Heart right ventricle (tissue), 16 donors: ENCODE data around the gene FXYD4. TPM values are rescaled to one million over a fixed set of nuclear protein-coding genes. Genes with fewer than 3 reads are reported as not detected.

Experiments used
- ATAC-seq, 8 donors: fragments of 200-7000 bp; cut with Tn5 transposase; one replicate each; pipeline ENCODE4 v1.9.1; 2020; ENCODE audit warnings: mild to moderate bottlenecking in 8 of 8, moderate library complexity in 8 of 8, moderate number of reproducible peaks in 1 of 8
- DNase-seq, 2 donors: peaks; one replicate each; pipeline ENCODE4 v3.0.0-alpha.2; 2020
- H3K27ac ChIP-seq, 10 donors: fragments of 200-600 bp; sonication (generic) in 2 of 10; one replicate each; pipeline versions ENCODE4 v1.5.0 to v1.8.0; 2020 to 2022; ENCODE audit warnings: mild to moderate bottlenecking in 3 of 10
- H3K27me3 ChIP-seq, 7 donors: fragments of 200-600 bp; one replicate each; pipeline ENCODE4 v1.8.0; 2021 to 2022; ENCODE audit warnings: mild to moderate bottlenecking in 2 of 7
- H3K36me3 ChIP-seq, 9 donors: fragments of 200-600 bp; sonication (generic) in 1 of 9; one replicate each; pipeline versions ENCODE4 v1.5.0 to v1.8.0; 2020 to 2022; ENCODE audit warnings: mild to moderate bottlenecking in 2 of 9
- H3K4me1 ChIP-seq, 9 donors: fragments of 200-600 bp; sonication (generic) in 1 of 9; one replicate each; pipeline versions ENCODE4 v1.5.0 to v1.8.0; 2020 to 2022; ENCODE audit warnings: mild to moderate bottlenecking in 4 of 9
- H3K4me3 ChIP-seq, 10 donors: fragments of 200-600 bp; sonication (generic) in 2 of 10; one replicate each; pipeline versions ENCODE4 v1.5.0 to v1.8.0; 2020 to 2022; ENCODE audit warnings: mild to moderate bottlenecking in 7 of 10, moderate library complexity in 2 of 10
- H3K9me3 ChIP-seq, 11 donors: fragments of 200-600 bp in 10 of 11; sonication (generic) in 2 of 11; one replicate each; pipeline versions ENCODE4 v1.5.0 to v1.8.0; 2013 to 2022; ENCODE audit warnings: mild to moderate bottlenecking in 2 of 11, control low read depth in 1 of 11, moderate library complexity in 1 of 11
- WGBS, 2 donors: extraction: QIAGEN DNeasy Blood & Tissue Kit; methylation state at CpG; one replicate each; pipeline ENCODE4 v1.1.7; 2013; ENCODE audit warnings: inconsistent platforms in 1 of 2; 5-methylcytosine and 5-hydroxymethylcytosine counted together
- intact Hi-C, 10 donors: fragments of 100-400 bp; cut with DNase I; formaldehyde crosslinking; loops; one replicate each; pipeline versions ENCODE4 v1.11.1 to v1.14.2; 2022
- polyA plus RNA-seq, 2 donors: library from polyadenylated mRNA; stranded (reverse); fragments of 200-250 nt; gene quantifications; one replicate each; pipeline ENCODE4 v1.2.3, GENCODE V29; 2013
- total RNA-seq, 10 donors: library from RNA; stranded (reverse); fragmentation: NEBNext Ultra II Directional in 3 of 10; extraction: Animal tissue kit (Norgen Biotek cat#: 25700) in 3 of 10; gene quantifications; one replicate each; pipeline versions ENCODE4 v1.2.1 to v1.2.4, GENCODE V29; 2021 to 2023
- TF ChIP-seq, protein P1 (sequence below), 9 donors: fragments of 200-600 bp; sonication (generic) in 2 of 9; IDR thresholded peaks; one replicate each; pipeline versions ENCODE4 v1.5.0 to v1.8.0; 2021 to 2022; ENCODE audit warnings: antibody characterized with exemption in 9 of 9, mild to moderate bottlenecking in 5 of 9, moderate library complexity in 1 of 9
- donor health status: Arrhythmogenic right ventricular cardiomyopathy.
- donor health status: ischemic (EF 13 %, LVEDD 7.1; RV severe dilation, severe dysfunction).
- donor health status: healthy with polysubstance abuse.
- donor health status: DM: no; HTN: yes; CAD: no.
- donor health status: DM: no; HTN: no; CAD: no.
- donor health status: ischemic (EF 25% LVEDD 6.9; RV normal size, moderate dysfunction).
- donor health status: ischemic (EF 25% LVEDD 5.7; RV mildly dilated, moderate dysfunction).
- donor health status: healthy.
- donor health status: DM: yes; HTN: yes; CAD: no.
- donor health status: Ischemic cardiomyopathy.
- donor health status: ischemic (EF 35%, LVEDD 5.7; RV mildly dilated, moderate dysfunction).
- donor health status: nonischemic (EF 11% LVEDD 7.7; RV severe dilation, severe dysfunction).
- donor health status: DM: yes; HTN: yes; CAD: no.
- donor health status: PGD.
- donor health status: ischemic (EF 29% LVEDD 5.4; RV normal size, mild dysfunction).
- donor health status: nonischemic (EF 23%, LVEDD 6.1; RV moderate dilation, normal function).

FXYD4 gene
- total and polyA plus RNA-seq, 12 donors: 0.42 to 1.5 TPM; not detected in 10

DNA sequence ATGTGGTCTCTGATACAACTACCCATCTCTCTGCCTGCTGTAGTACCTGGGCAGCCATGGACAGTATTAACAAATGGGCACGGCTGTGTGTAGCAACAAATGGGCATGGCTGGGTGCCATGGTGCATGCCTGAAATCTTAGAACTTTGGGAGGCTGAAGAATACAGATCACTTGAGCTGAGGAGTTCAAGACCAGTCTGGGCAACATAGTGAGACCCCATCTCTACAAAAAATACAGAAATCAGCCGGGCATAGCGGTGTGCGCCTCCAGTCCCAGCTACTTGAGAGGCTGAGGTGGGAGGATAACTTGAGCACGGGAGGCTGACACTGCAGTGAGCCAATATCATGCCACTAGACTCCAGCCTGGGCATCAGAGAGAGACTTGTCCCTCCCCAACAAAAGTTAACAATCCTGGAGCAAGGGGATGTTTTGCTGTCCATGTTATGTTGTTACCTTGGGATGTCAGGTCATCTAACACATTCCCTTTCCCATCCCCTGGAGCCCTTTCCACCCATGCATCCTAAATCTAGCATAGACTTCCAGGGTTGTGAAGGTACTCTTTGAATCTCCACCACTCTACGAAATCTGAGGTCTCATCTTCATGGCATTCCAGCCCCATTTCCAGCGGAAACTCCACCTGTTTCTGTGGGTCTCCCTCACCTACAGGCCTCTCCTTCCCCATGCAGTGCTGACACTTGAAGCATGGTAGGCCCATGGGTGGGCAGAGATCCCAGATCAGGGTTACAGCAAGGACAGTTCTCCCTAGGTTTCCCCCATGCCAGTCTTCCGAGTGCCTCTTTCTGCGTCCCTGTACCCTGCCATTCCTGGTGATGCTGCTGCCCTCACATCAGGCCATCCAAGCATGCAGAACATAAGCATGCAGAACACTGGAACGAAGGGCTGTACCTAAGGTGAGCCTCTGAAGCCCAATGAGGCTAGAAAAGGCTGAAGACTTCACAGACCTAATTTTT lies 13.1 kb downstream of the FXYD4 start:
- TF ChIP-seq, protein P1, sequence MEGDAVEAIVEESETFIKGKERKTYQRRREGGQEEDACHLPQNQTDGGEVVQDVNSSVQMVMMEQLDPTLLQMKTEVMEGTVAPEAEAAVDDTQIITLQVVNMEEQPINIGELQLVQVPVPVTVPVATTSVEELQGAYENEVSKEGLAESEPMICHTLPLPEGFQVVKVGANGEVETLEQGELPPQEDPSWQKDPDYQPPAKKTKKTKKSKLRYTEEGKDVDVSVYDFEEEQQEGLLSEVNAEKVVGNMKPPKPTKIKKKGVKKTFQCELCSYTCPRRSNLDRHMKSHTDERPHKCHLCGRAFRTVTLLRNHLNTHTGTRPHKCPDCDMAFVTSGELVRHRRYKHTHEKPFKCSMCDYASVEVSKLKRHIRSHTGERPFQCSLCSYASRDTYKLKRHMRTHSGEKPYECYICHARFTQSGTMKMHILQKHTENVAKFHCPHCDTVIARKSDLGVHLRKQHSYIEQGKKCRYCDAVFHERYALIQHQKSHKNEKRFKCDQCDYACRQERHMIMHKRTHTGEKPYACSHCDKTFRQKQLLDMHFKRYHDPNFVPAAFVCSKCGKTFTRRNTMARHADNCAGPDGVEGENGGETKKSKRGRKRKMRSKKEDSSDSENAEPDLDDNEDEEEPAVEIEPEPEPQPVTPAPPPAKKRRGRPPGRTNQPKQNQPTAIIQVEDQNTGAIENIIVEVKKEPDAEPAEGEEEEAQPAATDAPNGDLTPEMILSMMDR (IDR thresholded peaks at IDR 0.05): no peak
- Histone ChIP-seq H3K27me3 (no peaks in the 10 kb centered on the region), H3K4me3 (no peak overlapping the region), H3K9me3 (no peaks in the 10 kb centered on the region), H3K27ac (no peak overlapping the region), H3K4me1 (peaks cover 0 to 18% (median 6%) of the 10 kb centered on the region in 9 donors), H3K36me3 (peaks cover 0 to 54% (median 18%) of the 10 kb centered on the region in 9 donors)
- peak in 7 of 8 donors; percentile 36 to 67 (median 46) for ATAC-seq
- no peak for DNase-seq
- intact Hi-C loops: no loop called here
- 81% methylated on average over 10 of the region's 10 CpGs for WGBS, 2 donors

DNA sequence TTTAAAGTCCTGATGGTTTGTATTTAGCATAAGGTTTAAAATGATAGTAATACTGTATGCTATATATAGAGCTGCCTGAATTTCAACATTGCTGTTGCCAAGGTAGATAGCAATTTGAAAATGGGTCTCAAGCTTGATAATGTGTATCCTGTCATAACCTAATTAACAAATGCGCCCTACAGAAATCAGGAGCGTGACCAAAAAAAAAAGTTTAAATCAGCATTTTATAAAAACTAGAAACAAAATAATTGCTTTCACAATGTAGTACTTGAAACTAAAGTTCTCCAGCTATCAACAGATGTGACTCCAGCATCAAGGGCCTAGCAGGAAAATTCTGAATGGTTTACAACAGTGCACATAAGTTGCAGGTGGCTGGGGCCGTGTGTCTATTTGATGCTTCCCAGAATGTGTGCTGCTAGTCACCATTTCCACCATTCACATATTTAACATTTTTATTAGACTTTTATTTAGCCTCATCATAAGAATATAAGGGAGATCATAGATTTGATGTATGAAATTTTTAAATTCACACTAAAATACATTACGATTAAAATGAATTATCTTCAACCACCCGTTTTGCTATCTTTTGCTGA lies 14.1 kb downstream of the FXYD4 start:
- WGBS, 2 donors: 78 to 79% methylated on average over 5 of the region's 5 CpGs
- intact Hi-C loops: no loop called here

DNA sequence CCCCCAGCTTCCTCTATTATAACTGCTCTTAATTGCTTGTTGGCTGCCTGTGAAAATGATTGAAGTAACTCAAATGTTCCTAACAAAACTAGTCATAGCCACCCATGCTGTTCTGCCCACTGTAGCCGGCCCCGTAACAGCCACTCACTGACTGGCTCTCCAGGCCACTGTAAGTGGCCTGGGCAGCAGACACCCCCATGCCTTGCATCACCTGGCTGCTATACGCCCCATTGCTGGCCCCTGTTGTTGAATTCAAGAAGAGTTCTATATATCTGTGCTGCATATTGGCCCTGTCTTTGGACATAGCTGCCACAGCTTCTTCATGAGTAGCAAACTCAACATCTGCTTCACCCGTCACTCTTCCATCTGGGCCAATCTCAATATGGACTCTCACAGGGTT lies 15.1 kb downstream of the FXYD4 start:
- WGBS, 2 donors: 90 to 92% methylated on average over 4 of the region's 4 CpGs
- intact Hi-C loops: no loop called here
- Histone ChIP-seq H3K27ac (no peak overlapping the region), H3K4me3 (no peak overlapping the region), H3K36me3 (peaks cover 0 to 73% (median 23%) of the 10 kb centered on the region in 9 donors), H3K4me1 (peaks cover 0 to 36% (median 20%) of the 10 kb centered on the region in 9 donors), H3K27me3 (no peaks in the 10 kb centered on the region), H3K9me3 (no peaks in the 10 kb centered on the region)
- DNase-seq (no peak), ATAC-seq (no peak)
- TF ChIP-seq, protein P1 (IDR thresholded peaks at IDR 0.05): no peak

More for the DNA sequence above, 14.1 kb downstream of the FXYD4 start:
- H3K9me3 ChIP-seq: no peaks in the 10 kb centered on the region
- DNase-seq (no peak), ATAC-seq (no peak)
- H3K27me3 ChIP-seq: no peaks in the 10 kb centered on the region
- peaks cover 0 to 63% (median 21%) of the 10 kb centered on the region in 9 donors for H3K36me3 ChIP-seq
- no peak overlapping the region for H3K4me3 ChIP-seq
- TF ChIP-seq, protein P1 (IDR thresholded peaks at IDR 0.05): no peak
- no peak overlapping the region for H3K27ac ChIP-seq
- H3K4me1 ChIP-seq: peaks cover 0 to 26% (median 15%) of the 10 kb centered on the region in 9 donors

DNA sequence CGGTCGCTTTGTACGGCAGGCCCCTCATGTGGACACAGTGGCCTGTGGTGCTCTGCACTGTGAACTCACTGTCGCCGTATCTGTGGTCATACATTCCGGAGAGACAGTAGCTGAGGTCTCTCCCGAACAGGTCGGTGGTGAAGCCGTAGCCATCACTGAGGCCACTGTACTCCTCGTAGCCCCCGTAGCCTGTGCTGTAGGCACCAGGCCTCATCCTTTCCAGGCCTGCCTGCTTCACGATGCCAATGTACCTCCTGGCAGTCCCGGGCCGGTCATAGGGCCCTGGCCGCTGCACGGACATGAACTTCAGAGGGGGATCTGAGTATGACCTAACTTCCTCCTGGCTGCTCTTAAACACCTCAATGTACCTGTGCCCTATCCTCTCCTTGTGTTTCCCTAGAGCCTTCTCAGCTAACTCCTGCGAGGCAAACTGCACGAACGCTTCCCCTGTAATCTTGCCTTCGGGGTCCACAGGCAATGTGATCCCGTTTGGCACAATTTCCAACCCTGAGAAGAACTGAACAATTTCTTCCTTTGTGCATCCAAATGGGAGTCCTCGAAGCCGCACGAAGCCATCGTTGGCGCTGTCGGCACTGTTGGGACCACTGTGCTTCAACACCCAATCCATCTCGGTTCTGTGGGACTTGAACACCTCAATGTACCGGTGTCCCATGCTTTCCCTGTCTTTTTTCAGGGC lies 15.7 kb downstream of the FXYD4 start:
- peaks cover 0 to 40% (median 20%) of the 10 kb centered on the region in 9 donors for H3K4me1 ChIP-seq
- H3K36me3 ChIP-seq: peaks cover 0 to 79% (median 29%) of the 10 kb centered on the region in 9 donors
- peak in 1 of 8 donors; percentile 12 for ATAC-seq
- WGBS, 2 donors: 91 to 93% methylated on average over 29 of the region's 29 CpGs
- intact Hi-C loops: no loop called here
- H3K4me3 ChIP-seq: no peak overlapping the region
- no peaks in the 10 kb centered on the region for H3K27me3 ChIP-seq
- DNase-seq: no peak
- H3K27ac ChIP-seq: no peak overlapping the region
- no peaks in the 10 kb centered on the region for H3K9me3 ChIP-seq
- TF ChIP-seq, protein P1 (IDR thresholded peaks at IDR 0.05): no peak
